SJCRH30 (cell line): ENCODE results near the gene ADAM23. TPM values are rescaled to one million over a fixed set of nuclear protein-coding genes. Genes with fewer than 3 reads are reported as not detected.

Experiments
- DNase-seq, 2 experiments: peaks; one replicate each; pipeline ENCODE4 v3.0.0-alpha.2; 2015 to 2020
- H3K27ac ChIP-seq: fragments of 250-450 bp; sonication (Bioruptor Pico); 2 replicates; pipeline ENCODE4 v1.5.1; 2020; ENCODE audit warnings: mild to moderate bottlenecking, moderate library complexity
- H3K27me3 ChIP-seq: fragments of 250-450 bp; sonication (Bioruptor Pico); 2 replicates; pipeline ENCODE4 v1.5.1; 2020; ENCODE audit warnings: mild to moderate bottlenecking, moderate library complexity
- H3K36me3 ChIP-seq: fragments of 250-450 bp; sonication (Bioruptor Pico); 2 replicates; pipeline ENCODE4 v1.5.1; 2020; ENCODE audit warnings: mild to moderate bottlenecking, moderate library complexity
- H3K4me1 ChIP-seq: fragments of 250-450 bp; sonication (Bioruptor Pico); 2 replicates; pipeline ENCODE4 v1.5.1; 2020; ENCODE audit warnings: mild to moderate bottlenecking, moderate library complexity
- H3K4me3 ChIP-seq: fragments of 250-450 bp; sonication (Bioruptor Pico); 2 replicates; pipeline ENCODE4 v1.5.1; 2020; ENCODE audit warnings: mild to moderate bottlenecking, moderate library complexity
- H3K9me3 ChIP-seq: fragments of 250-450 bp; sonication (Bioruptor Pico); replicated peaks from 2 replicates; pipeline ENCODE4 v1.5.1; 2020; ENCODE audit warnings: mild to moderate bottlenecking, moderate library complexity
- total RNA-seq: library from RNA; depleted of rRNA; stranded (reverse); fragments of >200 nt; shearing (Covaris generic); gene quantifications from 2 replicates; pipeline ENCODE4 v1.2.3, GENCODE V29; 2014

ADAM23 gene
- total RNA-seq, 1 experiment from 2014 or later: 23.5 TPM

- no peak overlapping the region for H3K27ac ChIP-seq
- H3K9me3 ChIP-seq: no peaks in the 10 kb centered on the region
- no peaks in the 10 kb centered on the region for H3K27me3 ChIP-seq
- no peak overlapping the region for H3K4me3 ChIP-seq
- H3K4me1 ChIP-seq: no peaks in the 10 kb centered on the region
- no peaks in the 10 kb centered on the region; the same call in 1 of the 2 replicates for H3K36me3 ChIP-seq
- DNase-seq: no peak
Observed at GRCh38 chr2:206512999-206513398, 69.7 kb downstream of the ADAM23 start.

DNA sequence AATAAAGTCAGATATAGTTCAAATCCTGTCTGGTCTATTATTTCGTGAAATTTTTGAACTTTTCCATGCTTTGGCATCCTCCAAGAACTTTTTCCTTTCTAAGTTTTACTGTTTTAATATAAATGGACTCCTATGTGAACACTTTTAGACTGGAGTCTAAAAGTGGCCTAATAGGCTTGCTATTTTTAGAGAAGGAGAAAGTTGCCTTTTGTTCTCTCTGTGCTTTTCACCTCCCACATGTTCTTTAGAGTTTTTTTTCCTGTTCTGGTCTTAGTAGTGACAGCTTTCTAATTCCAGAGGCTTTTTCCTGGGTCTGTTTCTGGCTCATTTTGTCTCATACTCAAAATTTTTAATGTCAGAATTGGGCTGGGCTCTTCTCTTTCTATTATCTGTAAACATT is 72.2 kb downstream of the ADAM23 start:
- Histone ChIP-seq H3K9me3 (no peaks in the 10 kb centered on the region), H3K4me3 (no peak overlapping the region), H3K27ac (no peak overlapping the region), H3K36me3 (no peaks in the 10 kb centered on the region; the same call in 1 of the 2 replicates), H3K4me1 (no peaks in the 10 kb centered on the region), H3K27me3 (no peaks in the 10 kb centered on the region)
- no peak for DNase-seq

GRCh38 chr2:206518997-206519396 is 75.7 kb downstream of the ADAM23 start:
- no peaks in the 10 kb centered on the region for H3K9me3 ChIP-seq
- peaks cover 2% of the 10 kb centered on the region; the same call in 1 of the 2 replicates for H3K36me3 ChIP-seq
- no peaks in the 10 kb centered on the region for H3K27me3 ChIP-seq
- H3K27ac ChIP-seq: no peak overlapping the region
- H3K4me3 ChIP-seq: no peak overlapping the region
- DNase-seq: no peak
- H3K4me1 ChIP-seq: peaks cover 7% of the 10 kb centered on the region

GRCh38 chr2:206520450-206520849 is 77.1 kb downstream of the ADAM23 start:
- no peak overlapping the region for H3K4me3 ChIP-seq
- H3K36me3 ChIP-seq: peaks cover 2% of the 10 kb centered on the region; the same call in 1 of the 2 replicates
- no peaks in the 10 kb centered on the region for H3K27me3 ChIP-seq
- DNase-seq: no peak
- H3K9me3 ChIP-seq: no peaks in the 10 kb centered on the region
- peaks cover 7% of the 10 kb centered on the region for H3K4me1 ChIP-seq
- no peak overlapping the region for H3K27ac ChIP-seq

DNA sequence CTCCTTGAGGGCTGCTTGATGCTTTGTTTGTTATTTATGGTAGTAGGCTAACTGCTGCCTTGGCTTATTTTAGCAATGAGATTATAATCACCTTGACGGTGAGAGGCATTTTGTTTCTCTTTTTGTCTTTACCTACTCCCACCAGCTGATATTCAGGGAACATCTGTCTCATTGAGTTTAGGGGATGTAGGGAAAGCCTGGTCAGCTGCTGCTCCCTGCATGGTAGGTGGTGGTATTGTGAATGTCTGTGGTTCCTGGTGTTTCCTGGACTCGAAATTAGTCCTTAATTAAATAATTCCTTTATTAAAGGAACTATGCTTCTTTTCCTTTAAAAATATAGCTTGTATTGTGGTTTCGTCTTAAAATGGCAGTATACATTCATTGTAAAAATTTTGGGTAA is 77.8 kb downstream of the ADAM23 start:
- Histone ChIP-seq H3K27ac (no peak overlapping the region), H3K27me3 (no peaks in the 10 kb centered on the region), H3K4me1 (peaks cover 9% of the 10 kb centered on the region), H3K4me3 (no peak overlapping the region), H3K36me3 (peaks cover 2% of the 10 kb centered on the region; the same call in 1 of the 2 replicates), H3K9me3 (no peaks in the 10 kb centered on the region)
- DNase-seq: peak in 1 of 2 experiments; percentile 38

DNA sequence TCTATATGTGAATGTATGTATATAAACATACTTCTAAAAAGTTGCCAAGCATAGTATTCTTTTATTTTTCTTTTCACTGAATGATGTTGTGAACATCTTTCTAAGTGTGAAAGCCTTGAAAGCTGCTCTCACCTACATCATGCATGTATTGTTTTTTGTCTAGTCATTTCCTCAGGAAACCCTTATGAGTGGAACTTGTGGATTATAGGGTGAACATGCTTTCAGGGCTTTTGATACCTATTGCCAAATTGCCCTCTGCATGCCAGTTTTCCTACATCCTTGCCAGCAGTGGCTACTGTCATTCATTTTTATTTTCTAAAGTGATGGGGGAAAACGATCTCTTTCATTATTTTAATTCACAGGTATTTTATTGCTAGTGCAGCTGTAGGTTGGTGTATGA is 78.3 kb downstream of the ADAM23 start:
- no peak for DNase-seq
- H3K4me3 ChIP-seq: no peak overlapping the region
- no peaks in the 10 kb centered on the region for H3K27me3 ChIP-seq

DNA sequence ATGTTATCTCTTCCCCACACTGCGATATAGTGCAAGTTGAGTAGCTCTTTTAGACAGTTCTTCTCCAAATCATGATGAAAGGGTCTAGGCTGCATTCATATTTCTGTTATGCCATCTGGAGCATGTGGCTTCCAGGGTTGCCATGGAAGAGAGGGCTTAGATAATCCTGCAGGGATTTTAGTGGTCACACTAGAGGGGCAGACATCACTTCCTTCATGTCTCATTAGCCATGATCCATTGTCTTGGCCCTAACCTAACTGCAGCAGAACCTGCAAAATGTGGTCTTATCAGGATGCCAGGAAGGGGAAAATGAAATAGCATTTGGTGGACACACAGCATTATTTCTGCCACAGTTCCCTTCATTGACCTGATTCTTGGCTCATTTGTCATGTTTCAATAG is 83.1 kb downstream of the ADAM23 start:
- Histone ChIP-seq H3K27me3 (no peaks in the 10 kb centered on the region), H3K36me3 (peaks cover 2% of the 10 kb centered on the region; the same call in 1 of the 2 replicates), H3K9me3 (no peaks in the 10 kb centered on the region), H3K4me3 (no peak overlapping the region), H3K27ac (no peak overlapping the region), H3K4me1 (peaks cover 16% of the 10 kb centered on the region)
- DNase-seq: peak; percentile 9 to 53

More for the DNA sequence above, 78.3 kb downstream of the ADAM23 start:
- Histone ChIP-seq H3K27ac (no peak overlapping the region), H3K9me3 (no peaks in the 10 kb centered on the region), H3K4me1 (peaks cover 14% of the 10 kb centered on the region), H3K36me3 (peaks cover 2% of the 10 kb centered on the region; the same call in 1 of the 2 replicates)

GRCh38 chr2:206527153-206527552 is 83.8 kb downstream of the ADAM23 start:
- Histone ChIP-seq H3K4me1 (peaks cover 20% of the 10 kb centered on the region), H3K9me3 (no peaks in the 10 kb centered on the region)

DNA sequence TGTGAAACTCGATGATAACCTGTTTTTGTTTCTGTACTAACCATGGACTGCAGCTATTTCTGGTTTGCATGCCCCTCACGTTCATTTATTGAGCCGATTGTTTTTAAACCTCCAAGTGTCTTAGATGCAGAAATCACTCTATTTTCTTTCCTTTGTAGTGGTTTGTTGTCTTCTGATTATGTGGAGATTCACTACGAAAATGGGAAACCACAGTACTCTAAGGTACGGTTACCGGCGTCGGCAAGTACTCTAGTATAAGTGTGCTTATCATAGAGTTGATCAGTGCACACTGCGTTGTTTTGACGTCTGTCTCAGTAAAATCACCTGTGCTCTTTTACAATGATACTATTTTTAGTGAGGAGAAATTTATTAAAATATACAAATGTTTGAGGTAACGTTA is 87.4 kb downstream of the ADAM23 start:
- Histone ChIP-seq H3K4me3 (no peak overlapping the region), H3K27me3 (no peaks in the 10 kb centered on the region), H3K9me3 (no peaks in the 10 kb centered on the region), H3K4me1 (peaks cover 23% of the 10 kb centered on the region), H3K27ac (no peak overlapping the region), H3K36me3 (peaks cover 2% of the 10 kb centered on the region; the same call in 1 of the 2 replicates)
- DNase-seq: no peak

More at GRCh38 chr2:206527153-206527552, 83.8 kb downstream of the ADAM23 start:
- Histone ChIP-seq H3K36me3 (peaks cover 2% of the 10 kb centered on the region; the same call in 1 of the 2 replicates), H3K27me3 (no peaks in the 10 kb centered on the region), H3K4me3 (no peak overlapping the region), H3K27ac (no peak overlapping the region)
- DNase-seq: no peak

DNA sequence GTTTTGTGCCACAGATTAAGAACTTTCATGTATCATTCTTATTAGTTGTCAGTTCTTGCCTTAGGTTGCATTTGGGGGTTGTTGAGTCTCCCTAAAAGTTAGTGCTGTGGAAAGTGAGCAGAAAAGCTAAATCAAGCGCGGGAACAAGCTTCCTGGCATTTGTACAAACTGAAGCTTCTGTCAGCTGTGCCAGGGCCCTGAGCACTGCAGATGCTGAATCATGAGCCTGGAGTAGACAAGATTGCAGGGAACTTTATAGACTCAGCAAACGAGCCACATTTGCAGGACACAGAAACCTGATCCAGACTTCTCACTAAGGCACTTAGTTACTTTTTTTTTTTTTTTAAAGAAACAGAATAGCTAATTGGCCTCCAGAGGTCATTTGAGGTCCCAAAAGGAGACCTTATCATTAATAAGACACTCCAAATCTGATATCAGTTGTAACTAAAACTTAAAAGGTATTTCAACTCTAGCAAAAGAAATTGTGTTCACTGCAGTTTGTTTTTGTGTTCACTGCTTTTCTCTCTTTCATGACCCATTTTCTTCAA is 88.7 kb downstream of the ADAM23 start:
- Histone ChIP-seq H3K9me3 (no peaks in the 10 kb centered on the region), H3K36me3 (peaks cover 2% of the 10 kb centered on the region; the same call in 1 of the 2 replicates), H3K4me1 (peaks cover 11% of the 10 kb centered on the region), H3K27me3 (no peaks in the 10 kb centered on the region), H3K27ac (0 out of 2 replicates have a peak overlapping the region, but pooled peaks have one; percentile 14), H3K4me3 (no peak overlapping the region)
- peak; percentile 35 to 68 for DNase-seq

GRCh38 chr2:206533977-206534376 is 90.6 kb downstream of the ADAM23 start:
- Histone ChIP-seq H3K27me3 (no peaks in the 10 kb centered on the region), H3K4me3 (no peak overlapping the region), H3K9me3 (no peaks in the 10 kb centered on the region), H3K27ac (no peak overlapping the region), H3K36me3 (peaks cover 2% of the 10 kb centered on the region; the same call in 1 of the 2 replicates), H3K4me1 (peaks cover 11% of the 10 kb centered on the region; the same call in 1 of the 2 replicates)
- no peak for DNase-seq

- no peak overlapping the region for H3K27ac ChIP-seq
- H3K4me3 ChIP-seq: no peak overlapping the region
- H3K4me1 ChIP-seq: peaks cover 11% of the 10 kb centered on the region; the same call in 1 of the 2 replicates
- peaks cover 2% of the 10 kb centered on the region; the same call in 1 of the 2 replicates for H3K36me3 ChIP-seq
- DNase-seq: no peak
- no peaks in the 10 kb centered on the region for H3K27me3 ChIP-seq
- no peaks in the 10 kb centered on the region for H3K9me3 ChIP-seq
Observed at GRCh38 chr2:206535260-206535986, 92.1 kb downstream of the ADAM23 start.

- no peaks in the 10 kb centered on the region for H3K27me3 ChIP-seq
- peaks cover 4% of the 10 kb centered on the region; the same call in 1 of the 2 replicates for H3K36me3 ChIP-seq
- no peak for DNase-seq
- no peak overlapping the region for H3K27ac ChIP-seq
- H3K4me1 ChIP-seq: no peaks in the 10 kb centered on the region
- H3K4me3 ChIP-seq: no peak overlapping the region
- H3K9me3 ChIP-seq: no peaks in the 10 kb centered on the region
Observed at GRCh38 chr2:206540757-206541156, 97.4 kb downstream of the ADAM23 start.

- Histone ChIP-seq H3K27ac (no peak overlapping the region), H3K4me1 (no peaks in the 10 kb centered on the region), H3K9me3 (no peaks in the 10 kb centered on the region), H3K27me3 (no peaks in the 10 kb centered on the region), H3K4me3 (no peak overlapping the region), H3K36me3 (peaks cover 4% of the 10 kb centered on the region; the same call in 1 of the 2 replicates)
- DNase-seq: no peak
Observed at GRCh38 chr2:206543073-206543472, 99.7 kb downstream of the ADAM23 start.

DNA sequence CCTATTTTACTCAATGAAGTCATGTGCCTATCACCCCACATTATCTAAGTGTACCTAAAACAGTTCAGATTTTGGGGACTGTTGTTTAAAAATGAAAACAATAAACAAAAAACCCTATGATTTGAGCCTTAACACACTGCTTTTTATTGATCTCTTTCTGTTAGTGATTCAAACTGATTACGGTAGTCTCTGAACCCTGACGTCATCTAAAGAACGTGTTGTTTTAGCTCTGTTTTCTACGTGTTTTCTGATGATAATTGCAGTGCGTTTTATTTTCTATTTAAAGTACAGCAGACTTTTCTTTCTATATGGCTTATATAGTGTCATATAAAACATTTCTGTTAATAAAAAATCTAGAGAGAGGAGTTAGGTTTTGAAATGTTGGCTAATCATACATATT is 105.1 kb downstream of the ADAM23 start:
- no peaks in the 10 kb centered on the region for H3K27me3 ChIP-seq
- H3K36me3 ChIP-seq: peaks cover 10% of the 10 kb centered on the region; the same call in 1 of the 2 replicates
- no peak overlapping the region for H3K27ac ChIP-seq
- no peaks in the 10 kb centered on the region for H3K4me1 ChIP-seq
- no peak overlapping the region for H3K4me3 ChIP-seq
- no peak for DNase-seq
- no peaks in the 10 kb centered on the region for H3K9me3 ChIP-seq
